Hematopoietic multipotent progenitor cell treated with erythropoietin and hydrocortisone succinate and interleukin-3 and kit ligand, for 15 days (in vitro differentiated cells): Measurements from ENCODE around the gene REN.

Source experiments
- DNase-seq: peaks from one replicate; pipeline ENCODE4 v3.0.0-alpha.2; 2015; ENCODE audit warnings: low spot score

The REN gene

GRCh38 chr1:204131978-204132377, 34.2 kb downstream of the REN start:
- DNase-seq, result no peak

GRCh38 chr1:204130981-204131892, 34.9 kb downstream of the REN start:
- DNase-seq, result no peak

GRCh38 chr1:204130178-204130577, 36.0 kb downstream of the REN start:
- DNase-seq, result no peak

DNA sequence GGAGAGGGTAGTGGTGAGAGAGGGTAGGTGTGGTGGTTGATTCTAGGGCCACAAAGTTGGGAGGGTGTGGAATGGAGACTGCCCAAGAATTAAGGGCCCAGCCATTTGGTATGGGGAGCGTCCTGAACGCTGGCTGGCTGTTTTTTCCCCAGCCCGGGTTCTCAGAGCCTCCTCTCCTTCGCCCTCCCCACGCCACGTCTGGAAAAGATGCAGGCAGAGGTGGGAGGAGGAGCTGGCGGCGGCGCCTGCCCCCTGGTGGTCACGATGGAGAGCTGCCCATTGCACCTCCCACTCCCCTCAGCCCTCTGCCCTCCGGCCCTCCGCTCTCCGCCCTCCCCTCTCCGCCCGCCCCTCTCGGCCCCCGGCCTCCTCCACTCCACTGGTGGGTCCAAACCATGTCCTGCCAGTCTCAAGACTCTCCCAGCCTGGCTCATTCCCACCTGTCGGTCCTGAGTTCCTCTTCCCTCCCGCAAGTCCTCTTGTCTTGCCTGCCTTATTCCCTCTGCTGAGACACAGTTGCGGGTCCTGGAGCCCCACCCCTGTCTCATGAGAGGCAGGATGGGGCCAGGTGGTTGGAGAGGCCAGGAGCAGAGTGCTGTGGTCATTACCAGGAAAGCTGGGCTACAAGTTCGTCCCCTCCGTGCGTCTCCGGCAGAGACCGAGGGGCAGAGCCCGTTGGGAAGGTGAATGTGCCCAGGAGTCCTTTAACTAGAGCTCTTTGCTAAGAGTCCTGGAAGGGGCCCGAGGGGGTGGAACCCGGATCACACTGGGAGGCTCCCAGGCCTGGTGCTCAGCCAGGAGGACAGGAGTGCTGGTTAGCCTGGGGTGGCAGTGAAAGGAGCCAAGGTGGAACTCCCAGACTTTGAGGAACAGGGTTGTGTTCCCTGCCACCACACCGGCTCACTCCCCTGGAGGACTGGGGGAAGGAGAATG, 36.9 kb downstream of the REN start:
- DNase-seq, result peak; percentile 42

- no peak for DNase-seq
Measured at GRCh38 chr1:204128464-204128963, 37.6 kb downstream of the REN start.

GRCh38 chr1:204127597-204128242, 38.4 kb downstream of the REN start:
- DNase-seq, result peak; percentile 6

- no peak for DNase-seq
Measured at GRCh38 chr1:204126956-204127355, 39.2 kb downstream of the REN start.

DNA sequence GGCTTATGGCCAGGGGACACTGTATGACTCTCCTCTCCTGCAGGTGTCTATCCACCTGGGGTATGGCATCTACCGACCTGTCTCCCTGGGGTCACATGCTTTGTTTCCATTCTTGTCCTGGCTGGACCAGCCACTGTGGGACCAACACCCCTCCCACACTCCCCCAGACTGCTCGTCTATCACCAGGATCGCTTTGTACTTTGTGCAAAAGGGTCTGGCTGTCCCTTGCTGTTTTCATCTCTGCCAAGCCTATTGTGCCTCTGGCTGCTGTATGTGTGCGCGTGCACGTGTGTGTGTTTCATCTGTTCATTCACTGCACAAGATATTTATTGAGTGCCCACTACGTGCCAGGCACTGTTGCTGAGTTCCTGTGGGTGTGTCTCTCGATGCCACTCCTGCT, 39.8 kb downstream of the REN start:
- DNase-seq, result no peak

GRCh38 chr1:204125759-204126351, 40.3 kb downstream of the REN start:
- DNase-seq, result no peak

- no peak for DNase-seq
Measured at GRCh38 chr1:204124639-204125038, 41.5 kb downstream of the REN start.

DNA sequence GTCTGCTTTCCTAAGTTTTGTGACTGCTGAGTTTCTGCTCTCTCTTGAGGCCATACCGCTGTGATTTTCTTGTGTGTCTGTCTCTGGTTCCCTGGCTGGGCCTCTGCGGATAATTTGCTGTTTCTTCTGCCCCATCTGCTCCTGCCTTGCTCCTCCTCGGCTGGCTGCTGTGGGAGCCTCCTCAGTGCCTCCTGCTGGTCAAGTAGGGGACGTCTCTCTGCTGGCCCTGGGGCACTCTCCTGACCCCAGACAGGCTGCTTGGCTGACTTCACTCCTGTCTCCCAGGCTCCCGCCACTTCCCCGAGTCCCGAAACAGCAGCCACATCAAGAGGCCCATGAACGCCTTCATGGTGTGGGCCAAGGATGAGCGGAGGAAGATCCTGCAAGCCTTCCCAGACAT, 42.8 kb downstream of the REN start:
- no peak for DNase-seq

- DNase-seq, result no peak
Measured at GRCh38 chr1:204121840-204122555, 44.1 kb downstream of the REN start.

DNA sequence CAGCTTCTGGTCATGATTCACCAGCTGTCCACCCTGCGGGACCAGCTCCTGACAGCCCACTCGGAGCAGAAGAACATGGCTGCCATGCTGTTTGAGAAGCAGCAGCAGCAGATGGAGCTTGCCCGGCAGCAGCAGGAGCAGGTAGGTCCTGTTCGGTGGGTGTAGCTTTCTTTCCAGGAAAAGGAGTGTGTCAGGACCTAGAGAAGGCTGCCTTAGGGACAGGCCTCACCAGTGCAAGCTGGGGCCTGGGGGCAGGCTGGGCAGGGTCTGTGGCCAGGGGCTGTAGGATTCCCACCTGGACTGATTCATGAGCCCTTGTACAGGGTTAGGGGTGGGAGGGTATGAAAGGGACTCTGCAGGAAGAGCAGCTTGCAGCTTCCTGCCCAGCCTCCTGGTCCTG, 49.6 kb downstream of the REN start:
- no peak for DNase-seq

DNA sequence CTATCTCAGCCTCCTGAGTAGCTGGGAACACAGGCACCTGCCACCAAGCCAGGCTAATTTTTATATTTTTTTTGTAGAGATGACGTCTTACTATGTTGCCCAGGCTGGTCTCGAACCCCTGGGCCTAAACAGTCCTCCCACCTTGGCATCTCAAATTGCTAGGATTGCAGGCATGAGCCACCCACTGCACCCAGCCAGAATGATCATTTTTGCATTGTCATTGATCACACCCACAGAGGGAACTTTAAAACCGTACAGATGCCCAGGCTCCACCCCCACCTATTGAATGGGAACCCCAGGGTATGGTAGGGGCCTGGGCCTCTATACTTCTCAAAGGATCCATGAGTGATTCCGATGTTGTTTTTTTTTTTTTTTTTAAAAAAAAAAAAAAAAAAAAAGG, 51.0 kb downstream of the REN start:
- DNase-seq, result no peak

- no peak for DNase-seq
Measured at GRCh38 chr1:204114606-204115005, 51.5 kb downstream of the REN start.

DNA sequence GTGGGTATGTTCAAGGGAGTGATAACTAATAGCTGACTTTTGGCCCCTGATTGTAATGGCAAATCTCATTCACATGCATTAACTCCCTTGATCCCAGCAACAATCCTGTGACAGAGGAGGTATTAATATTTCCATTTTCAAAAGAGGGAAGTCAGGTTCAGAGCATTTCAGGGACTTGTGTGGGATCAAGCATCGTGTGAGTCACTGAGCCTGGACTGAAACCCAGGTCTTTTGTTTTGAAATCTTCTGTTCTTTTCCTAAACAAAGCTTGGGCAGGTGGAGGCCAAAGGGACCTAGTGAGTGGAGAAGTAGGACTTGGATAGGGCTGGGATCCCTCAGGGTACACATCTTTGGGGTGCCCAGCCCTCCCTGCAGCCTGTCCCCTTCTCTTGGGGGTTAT, 52.2 kb downstream of the REN start:
- no peak for DNase-seq

GRCh38 chr1:204112876-204113730, 53.0 kb downstream of the REN start:
- no peak for DNase-seq

GRCh38 chr1:204110894-204111633, 55.1 kb downstream of the REN start:
- no peak for DNase-seq
